SJSA1 (cell line): Measurements from ENCODE around the gene SNAP47. TPM values are rescaled to one million over a fixed set of nuclear protein-coding genes. Genes with fewer than 3 reads are reported as not detected.
A peak's percentile ranks its signal among the peaks of the same experiment; 100 is the strongest.

Source experiments
- DNase-seq, 2 experiments: peaks; one replicate each; pipeline ENCODE4 v3.0.0-alpha.2; 2015 to 2020; ENCODE audit warnings: low spot score in 2 of 2, low read depth in 1 of 2
- H3K27ac ChIP-seq: fragments of 250-450 bp; sonication (Bioruptor Pico); 2 replicates; pipeline ENCODE4 v1.5.1; 2020; ENCODE audit warnings: mild to moderate bottlenecking, moderate library complexity
- H3K27me3 ChIP-seq: fragments of 250-450 bp; sonication (Bioruptor Pico); replicated peaks from 2 replicates; pipeline ENCODE4 v1.5.1; 2020; ENCODE audit warnings: mild to moderate bottlenecking, moderate library complexity
- H3K36me3 ChIP-seq: fragments of 250-450 bp; sonication (Bioruptor Pico); 2 replicates; pipeline ENCODE4 v1.5.1; 2020; ENCODE audit warnings: mild to moderate bottlenecking
- H3K4me1 ChIP-seq: fragments of 250-450 bp; sonication (Bioruptor Pico); replicated peaks from 2 replicates; pipeline ENCODE4 v1.6.1; 2021; ENCODE audit warnings: mild to moderate bottlenecking
- H3K4me3 ChIP-seq: fragments of 250-450 bp; sonication (Bioruptor Pico); 2 replicates; pipeline ENCODE4 v1.5.1; 2020; ENCODE audit warnings: mild to moderate bottlenecking
- H3K9me3 ChIP-seq: fragments of 250-450 bp; sonication (Bioruptor Pico); replicated peaks from 2 replicates; pipeline ENCODE4 v1.5.1; 2020; ENCODE audit warnings: mild to moderate bottlenecking
- total RNA-seq: library from RNA; depleted of rRNA; stranded (reverse); fragments of >200 nt; shearing (Covaris generic); gene quantifications from 2 replicates; pipeline ENCODE4 v1.2.3, GENCODE V29; 2014

SNAP47 gene
- total RNA-seq, 1 experiment from 2014 or later: 51.2 TPM

DNA sequence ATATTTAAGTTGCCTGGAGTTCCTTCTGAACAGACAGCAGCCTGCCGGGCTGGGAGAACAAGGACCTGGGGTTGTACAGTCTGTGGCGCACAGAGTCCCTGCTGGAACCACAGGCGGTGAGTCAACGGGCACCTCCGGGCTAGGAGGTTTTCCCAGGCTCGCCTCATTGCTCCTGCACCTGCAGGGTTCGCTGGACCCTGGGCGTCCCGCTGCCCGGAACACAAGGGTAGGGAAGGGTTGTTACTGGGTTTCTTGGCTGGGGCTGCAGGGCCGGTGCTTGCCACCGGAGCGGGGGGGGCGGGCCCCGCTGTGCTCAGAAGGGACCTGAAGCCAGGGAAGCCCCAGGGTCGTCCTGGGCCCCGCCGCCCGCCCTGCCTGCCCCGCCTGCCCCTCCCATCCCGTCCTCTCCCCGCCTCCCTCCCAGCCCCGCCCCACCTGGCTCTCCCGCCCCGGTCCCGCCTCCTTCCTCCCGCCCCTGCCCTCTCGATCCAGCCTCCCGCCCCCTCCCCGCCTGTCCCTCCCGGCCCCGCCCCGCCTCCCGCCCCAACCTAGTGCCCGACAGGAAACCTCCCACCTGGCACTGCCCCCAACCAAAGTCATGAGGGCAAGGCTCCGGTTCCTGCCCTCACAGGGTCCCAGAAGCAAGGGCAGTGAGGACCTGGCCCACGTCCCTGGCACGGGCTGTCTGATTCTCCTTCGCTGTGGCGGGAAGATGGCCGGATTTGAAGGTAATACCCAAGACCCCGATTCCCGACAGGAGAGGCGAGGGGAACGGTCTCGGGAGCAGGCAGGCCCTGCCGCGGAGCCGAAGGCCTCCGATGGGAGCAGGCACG is 7.0 kb upstream of the SNAP47 start:
- Histone ChIP-seq H3K27me3 (no peaks in the 10 kb centered on the region; the same call in none of the 2 replicates), H3K9me3 (no peaks in the 10 kb centered on the region), H3K36me3 (peaks cover 27% of the 10 kb centered on the region), H3K27ac (no peak overlapping the region), H3K4me1 (peaks cover 4% of the 10 kb centered on the region), H3K4me3 (peak overlapping the region; percentile 20; the same call in 1 of the 2 replicates)
- DNase-seq: peak in 1 of 2 experiments; percentile 28

DNA sequence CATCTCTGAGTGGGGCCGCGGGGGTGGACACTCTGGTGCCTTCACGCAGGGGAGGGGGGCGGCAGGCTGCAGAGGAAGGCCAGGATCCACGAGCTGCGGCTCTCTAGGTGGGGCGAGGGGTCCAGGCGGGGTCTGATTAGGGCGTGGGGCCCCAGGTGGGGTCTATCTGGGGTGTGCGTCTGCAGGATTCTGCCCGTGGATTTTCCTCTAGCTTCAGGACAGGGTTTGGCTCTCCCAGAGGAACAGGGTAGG is 6.4 kb upstream of the SNAP47 start:
- Histone ChIP-seq H3K27ac (no peak overlapping the region), H3K4me3 (peak overlapping the region; percentile 20; the same call in 1 of the 2 replicates), H3K4me1 (peaks cover 7% of the 10 kb centered on the region), H3K27me3 (no peaks in the 10 kb centered on the region; the same call in none of the 2 replicates), H3K36me3 (peaks cover 32% of the 10 kb centered on the region), H3K9me3 (no peaks in the 10 kb centered on the region)
- DNase-seq: no peak

DNA sequence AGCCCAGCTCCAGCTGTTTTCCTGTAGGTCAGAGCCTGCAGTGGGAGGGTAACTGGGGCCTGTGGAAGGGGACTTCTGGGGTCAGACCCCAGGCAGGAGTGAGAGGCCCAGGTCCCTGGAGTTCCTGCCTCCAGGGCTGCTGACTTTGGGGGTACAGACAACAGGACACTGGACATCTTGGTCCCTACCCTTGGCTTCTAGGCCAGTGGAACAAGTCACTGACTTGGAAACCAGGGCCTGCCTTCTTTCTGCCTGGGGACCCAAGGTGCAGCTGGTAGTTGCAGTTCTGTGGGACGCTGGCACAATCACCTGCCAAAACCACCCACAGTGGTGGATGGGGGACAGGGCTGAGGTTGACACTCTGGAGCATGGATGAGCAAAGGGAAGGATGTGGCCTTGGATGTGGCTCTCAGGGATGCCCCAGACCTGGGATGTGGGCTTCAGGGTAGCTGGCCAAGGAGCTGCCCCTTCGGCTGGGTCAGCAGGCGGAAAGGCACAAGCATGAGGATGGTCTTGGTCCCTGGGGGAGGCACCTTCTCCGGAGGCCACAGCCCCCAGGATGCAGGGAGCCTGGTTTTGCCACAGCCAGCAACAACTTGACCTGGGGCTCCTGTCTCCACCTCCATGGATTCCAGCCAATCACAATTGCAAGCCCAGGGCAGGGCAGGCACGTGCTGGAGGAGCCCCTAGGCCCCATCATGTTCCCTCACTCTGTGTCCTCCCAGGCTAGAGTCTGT is 5.9 kb upstream of the SNAP47 start:
- H3K36me3 ChIP-seq: peaks cover 34% of the 10 kb centered on the region
- peaks cover 9% of the 10 kb centered on the region for H3K4me1 ChIP-seq
- no peak overlapping the region for H3K4me3 ChIP-seq
- no peak overlapping the region for H3K27ac ChIP-seq
- no peaks in the 10 kb centered on the region; the same call in none of the 2 replicates for H3K27me3 ChIP-seq
- H3K9me3 ChIP-seq: no peaks in the 10 kb centered on the region
- no peak for DNase-seq

DNA sequence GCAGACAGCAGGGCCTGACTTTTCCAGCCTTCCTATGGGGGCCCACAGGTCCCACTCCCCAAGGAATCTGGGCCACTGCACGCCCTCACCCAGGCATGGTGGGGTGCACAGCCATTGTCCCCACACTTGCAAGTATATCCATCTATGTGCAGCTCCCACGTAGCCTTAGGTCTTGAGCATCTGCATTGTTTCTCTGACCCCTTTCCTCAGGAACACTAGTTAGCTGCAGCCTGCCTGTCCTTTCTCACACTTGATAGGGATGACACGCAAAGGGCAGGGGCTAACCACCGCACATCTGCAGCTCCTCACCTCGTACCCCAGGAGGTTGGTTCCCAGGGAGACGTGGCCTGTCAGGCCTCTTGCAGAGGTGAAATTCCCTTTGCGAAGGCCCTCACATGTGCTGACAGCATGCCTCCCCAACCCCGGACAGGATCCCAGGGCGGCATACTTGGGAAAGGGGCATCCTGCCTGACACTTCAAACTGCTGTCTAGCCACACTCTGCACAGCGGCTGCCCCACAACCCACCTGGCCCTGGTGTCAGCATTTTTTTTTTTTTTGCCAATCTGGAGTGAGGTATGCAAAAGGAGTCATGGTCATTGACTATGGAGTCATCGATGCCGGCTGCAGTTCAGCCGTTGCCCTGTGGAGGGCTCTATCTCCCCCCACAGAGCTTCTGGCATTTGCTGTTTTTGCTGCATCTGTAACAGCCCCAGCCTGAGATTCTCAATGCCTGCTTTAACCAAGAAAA is 5.2 kb upstream of the SNAP47 start:
- peak in 1 of 2 experiments; percentile 28 for DNase-seq
- Histone ChIP-seq H3K4me1 (peaks cover 16% of the 10 kb centered on the region), H3K4me3 (no peak overlapping the region), H3K27me3 (no peaks in the 10 kb centered on the region; the same call in none of the 2 replicates), H3K36me3 (peaks cover 41% of the 10 kb centered on the region), H3K9me3 (no peaks in the 10 kb centered on the region), H3K27ac (no peak overlapping the region)

DNA sequence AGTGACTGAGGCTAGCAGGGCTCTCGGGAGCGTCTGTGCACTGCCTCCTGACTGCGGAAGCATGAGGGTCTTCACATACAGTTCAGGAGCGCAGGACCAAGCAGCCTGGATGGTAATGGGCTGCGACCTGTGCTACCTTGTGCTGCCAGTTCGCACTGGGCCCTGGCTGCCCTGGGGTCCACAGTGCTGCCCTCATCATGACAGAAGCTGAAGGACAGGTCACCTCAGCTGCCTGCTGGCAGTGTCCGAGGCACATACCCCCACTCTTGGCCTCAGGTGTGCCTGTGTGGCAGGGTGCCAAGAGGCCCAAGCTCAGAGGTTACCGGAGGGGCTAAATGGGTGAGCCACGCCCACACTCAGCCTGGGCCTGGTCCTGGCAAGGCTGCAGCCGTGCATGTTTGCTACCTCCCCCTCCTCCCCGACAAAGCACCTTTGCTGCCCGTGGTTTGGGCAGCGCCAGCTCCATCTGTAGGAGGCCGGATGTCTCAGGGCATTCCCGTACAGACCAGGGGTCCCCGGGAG is 4.5 kb upstream of the SNAP47 start:
- Histone ChIP-seq H3K4me1 (peaks cover 16% of the 10 kb centered on the region), H3K27ac (no peak overlapping the region), H3K9me3 (no peaks in the 10 kb centered on the region), H3K36me3 (peaks cover 41% of the 10 kb centered on the region), H3K27me3 (no peaks in the 10 kb centered on the region; the same call in none of the 2 replicates), H3K4me3 (no peak overlapping the region)
- no peak for DNase-seq

DNA sequence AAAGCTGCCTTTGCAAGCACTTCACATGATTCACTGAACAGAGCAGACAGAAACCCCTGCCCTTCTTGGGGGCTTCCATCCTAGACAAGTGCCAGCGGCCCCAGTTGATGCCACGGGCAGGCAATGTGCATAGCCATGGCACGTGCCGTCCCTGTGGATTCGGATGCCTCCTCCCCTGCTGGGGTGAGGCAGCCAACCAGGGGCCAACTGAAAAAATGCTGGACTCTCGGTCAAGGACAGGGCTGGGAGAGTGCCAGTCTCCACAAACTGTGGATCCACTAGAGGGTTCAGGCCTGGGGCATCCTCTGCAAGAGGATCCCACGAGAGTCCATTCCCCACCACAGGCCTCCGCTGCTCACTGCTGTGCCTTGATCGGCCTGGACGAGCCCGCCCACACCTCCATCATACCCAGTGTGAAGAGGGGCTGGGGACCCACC is 4.0 kb upstream of the SNAP47 start:
- no peak for DNase-seq
- no peaks in the 10 kb centered on the region for H3K9me3 ChIP-seq
- no peaks in the 10 kb centered on the region; the same call in 1 of the 2 replicates for H3K27me3 ChIP-seq
- H3K4me1 ChIP-seq: peaks cover 20% of the 10 kb centered on the region
- peaks cover 41% of the 10 kb centered on the region for H3K36me3 ChIP-seq
- H3K4me3 ChIP-seq: no peak overlapping the region
- no peak overlapping the region for H3K27ac ChIP-seq

DNA sequence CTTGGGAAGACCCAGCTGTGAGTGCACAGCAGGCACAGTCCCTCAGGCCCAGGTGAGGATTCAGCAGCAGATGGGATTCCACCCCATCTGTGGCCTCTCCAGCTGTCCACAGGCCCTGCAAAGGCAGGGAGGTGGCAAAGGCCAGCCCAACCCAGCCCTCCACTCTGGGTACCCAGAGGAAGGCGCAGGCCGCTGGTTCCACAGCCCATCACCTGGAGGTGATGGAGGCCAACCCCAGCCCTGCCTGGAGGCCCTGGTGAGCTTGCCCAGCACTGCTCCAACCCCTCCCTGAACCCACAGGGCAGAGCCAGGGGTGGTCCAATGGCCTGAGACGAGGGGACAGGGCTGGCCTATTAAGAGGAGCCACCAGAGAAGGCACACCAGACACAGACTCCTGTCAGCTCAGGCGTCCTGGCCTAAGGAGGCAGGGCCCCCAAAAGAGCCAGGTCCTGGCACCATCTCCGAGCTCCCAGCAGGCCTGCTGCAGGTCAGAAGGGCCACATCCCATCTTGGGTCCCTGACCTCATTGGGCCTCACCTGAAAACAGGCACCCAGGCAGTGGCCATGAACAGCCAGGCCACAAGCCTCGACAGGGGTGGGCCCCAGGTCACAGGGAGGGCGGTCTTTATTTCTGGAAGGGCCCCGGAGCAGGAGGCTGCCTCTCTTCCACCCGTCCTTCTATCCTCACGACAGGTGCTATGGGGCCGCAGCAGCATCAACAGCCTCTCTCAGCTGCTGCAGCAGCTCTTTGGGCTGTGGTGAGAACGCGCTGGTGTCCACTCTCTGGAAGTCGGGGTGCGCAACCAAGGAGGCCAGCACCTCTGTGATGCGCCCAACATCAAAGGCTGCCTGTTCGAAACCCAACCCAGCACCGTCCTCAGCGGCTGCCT is 3.3 kb upstream of the SNAP47 start:
- Histone ChIP-seq H3K4me1 (peaks cover 20% of the 10 kb centered on the region), H3K36me3 (peaks cover 41% of the 10 kb centered on the region), H3K4me3 (no peak overlapping the region), H3K27ac (no peak overlapping the region), H3K9me3 (0 out of 2 replicates have a peak, but pooled peaks cover 1% of the 10 kb centered on the region), H3K27me3 (no peaks in the 10 kb centered on the region; the same call in 1 of the 2 replicates)
- DNase-seq: no peak

DNA sequence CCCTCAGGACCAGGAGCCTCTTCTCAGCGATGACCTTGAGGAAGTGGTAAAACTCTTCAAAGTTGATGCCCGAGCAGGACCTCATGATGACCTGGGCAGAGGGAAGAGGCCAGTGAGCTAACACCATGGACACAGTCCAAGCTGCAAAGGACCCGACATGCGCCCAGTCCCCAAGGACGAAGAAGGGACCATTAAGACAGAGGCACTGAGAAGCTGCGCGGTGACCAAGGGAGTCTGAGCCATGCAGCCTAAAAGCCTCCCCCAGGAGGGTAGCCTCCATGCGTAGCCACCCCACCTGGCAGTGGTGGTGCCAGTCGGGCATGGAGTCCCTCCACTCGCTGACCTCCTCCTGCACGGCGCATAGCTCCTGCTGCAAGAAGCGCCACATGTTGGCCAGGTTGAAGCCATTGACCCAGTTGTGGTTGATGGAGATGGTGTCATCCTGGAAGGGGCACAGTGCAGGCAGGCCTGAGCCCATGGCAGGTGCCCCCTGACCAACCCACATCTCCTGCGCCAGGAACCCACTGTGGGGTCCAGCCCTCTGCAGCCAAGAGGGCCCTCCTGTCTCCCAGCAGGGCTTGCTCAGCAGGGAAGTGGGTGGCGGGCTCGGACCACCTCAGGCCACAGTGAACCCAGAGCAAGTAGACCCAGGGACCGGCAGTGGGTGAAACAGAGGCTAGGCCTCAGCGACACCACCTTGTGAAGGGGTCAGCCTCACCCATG is 2.5 kb upstream of the SNAP47 start:
- H3K27me3 ChIP-seq: no peaks in the 10 kb centered on the region
- no peak overlapping the region for H3K27ac ChIP-seq
- H3K9me3 ChIP-seq: 0 out of 2 replicates have a peak, but pooled peaks cover 2% of the 10 kb centered on the region
- peaks cover 20% of the 10 kb centered on the region for H3K4me1 ChIP-seq
- H3K36me3 ChIP-seq: peaks cover 41% of the 10 kb centered on the region
- H3K4me3 ChIP-seq: no peak overlapping the region
- no peak for DNase-seq

DNA sequence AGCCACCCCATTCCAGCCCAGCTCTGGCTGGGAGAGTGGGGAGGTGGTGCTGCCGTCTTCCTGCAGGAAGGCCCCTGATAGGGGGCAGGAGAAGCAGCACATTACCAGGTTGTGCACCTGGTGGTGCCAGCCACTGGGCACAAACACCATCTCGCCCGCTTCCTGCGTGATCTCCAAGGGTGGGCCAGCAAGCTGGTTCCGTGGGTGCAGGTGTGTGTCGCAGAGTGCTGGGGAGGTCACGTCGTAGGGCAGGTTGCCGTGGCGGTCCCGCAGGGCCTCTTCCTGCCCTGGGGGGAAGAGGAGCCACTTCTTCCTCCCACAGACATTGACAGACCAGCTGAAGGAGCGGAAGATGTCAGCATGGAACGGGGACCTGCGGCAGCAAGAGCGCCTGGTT is 1.9 kb upstream of the SNAP47 start:
- no peak for DNase-seq
- Histone ChIP-seq H3K9me3 (0 out of 2 replicates have a peak, but pooled peaks cover 2% of the 10 kb centered on the region), H3K4me3 (no peak overlapping the region), H3K27ac (no peak overlapping the region), H3K27me3 (no peaks in the 10 kb centered on the region), H3K36me3 (peaks cover 41% of the 10 kb centered on the region), H3K4me1 (peaks cover 20% of the 10 kb centered on the region)

DNA sequence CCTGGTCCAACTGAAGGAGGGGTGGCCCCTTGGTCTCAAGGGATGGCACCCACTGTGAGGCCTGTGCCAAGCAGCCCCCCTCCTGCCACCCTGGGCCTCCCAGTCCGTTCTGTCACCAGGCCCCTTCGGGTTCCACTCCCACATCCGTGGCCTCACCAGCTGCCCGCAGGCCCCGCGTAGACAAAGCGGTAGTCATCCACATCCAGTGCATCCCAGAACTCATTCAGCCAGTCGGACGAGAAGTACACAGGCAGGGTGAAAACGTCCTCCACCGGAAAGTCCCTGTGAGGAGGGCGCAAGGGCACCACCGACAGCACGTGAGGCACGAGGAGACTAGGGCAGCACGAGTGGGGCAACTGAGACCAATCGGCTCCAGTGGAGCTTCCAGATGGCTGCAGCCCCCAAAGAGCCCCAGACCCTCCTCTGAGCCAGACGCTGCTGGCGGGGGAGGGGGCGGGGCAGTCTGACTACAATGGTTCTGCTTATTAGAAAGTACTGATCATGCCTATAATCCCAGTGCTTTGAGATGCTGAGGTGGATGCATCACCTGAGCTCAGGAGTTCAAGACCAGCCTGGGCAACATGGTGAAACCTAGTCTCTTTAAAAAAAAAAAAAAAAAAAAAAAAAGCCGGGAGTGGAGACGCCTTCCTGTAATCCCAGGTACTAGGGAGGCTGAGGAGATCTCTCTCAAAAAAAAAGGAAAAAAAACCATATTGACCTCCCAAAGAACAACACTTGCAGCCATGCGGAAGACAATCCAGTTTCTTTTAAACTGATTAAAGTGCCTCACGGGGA is 1.3 kb upstream of the SNAP47 start:
- peaks cover 16% of the 10 kb centered on the region for H3K4me1 ChIP-seq
- peaks cover 41% of the 10 kb centered on the region for H3K36me3 ChIP-seq
- DNase-seq: no peak
- H3K27ac ChIP-seq: no peak overlapping the region
- H3K27me3 ChIP-seq: no peaks in the 10 kb centered on the region
- H3K9me3 ChIP-seq: 0 out of 2 replicates have a peak, but pooled peaks cover 2% of the 10 kb centered on the region
- H3K4me3 ChIP-seq: peak overlapping the region; percentile 89

DNA sequence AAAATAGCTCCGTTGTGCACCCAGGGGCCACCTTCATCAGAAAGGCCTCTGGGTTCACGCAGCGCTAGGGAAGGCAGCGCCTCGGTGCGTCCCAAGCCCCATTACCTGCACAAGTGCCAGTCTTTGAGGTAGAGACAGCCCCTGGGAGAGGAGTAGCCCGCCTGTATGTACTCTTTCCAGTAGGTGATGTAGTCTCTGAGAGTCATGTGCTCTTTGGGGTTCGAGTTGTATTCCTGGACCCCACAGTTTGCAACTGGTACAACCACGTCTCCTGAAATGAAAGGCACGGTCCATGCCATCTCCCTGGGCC is 734 bp upstream of the SNAP47 start:
- peak overlapping the region; percentile 89 for H3K4me3 ChIP-seq
- H3K27ac ChIP-seq: no peak overlapping the region; the same call in 1 of the 2 replicates
- DNase-seq: no peak
- H3K4me1 ChIP-seq: peaks cover 16% of the 10 kb centered on the region
- 0 out of 2 replicates have a peak, but pooled peaks cover 2% of the 10 kb centered on the region for H3K9me3 ChIP-seq
- peaks cover 42% of the 10 kb centered on the region for H3K36me3 ChIP-seq
- no peaks in the 10 kb centered on the region for H3K27me3 ChIP-seq
